ENCODE measurements around the gene EIF1. TPM values are rescaled to one million over a fixed set of nuclear protein-coding genes. Genes with fewer than 3 reads are reported as not detected.
A peak's percentile ranks its signal among the peaks of the same experiment; 100 is the strongest.

The EIF1 gene
- total RNA-seq, 1 experiment from 2014 or later, result 651 TPM

DNA sequence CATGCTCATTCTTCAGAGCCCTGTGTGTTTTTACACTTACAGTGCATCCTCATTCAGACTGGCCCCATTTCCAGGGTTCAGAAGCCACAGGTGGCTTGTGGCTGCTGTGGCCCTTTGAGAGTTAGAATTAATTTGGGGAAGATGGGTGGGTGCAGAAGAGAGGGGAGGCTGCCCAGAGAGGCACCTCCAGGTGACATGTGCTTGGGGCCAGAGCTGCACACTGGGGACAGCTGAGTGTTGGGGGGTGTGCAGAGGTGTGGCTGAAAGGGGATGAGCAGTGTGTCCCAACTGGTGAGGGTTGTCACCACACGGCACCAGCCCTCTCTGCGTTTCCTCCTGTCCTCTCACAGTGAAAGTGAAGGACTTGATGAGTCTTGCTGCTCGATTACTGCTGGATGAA lies 6.9 kb upstream of the EIF1 start:
- no peak overlapping the region; the same call in 1 of the 2 replicates for H3K14ac ChIP-seq (ENCODE audit: insufficient read depth, low read length)
- H4K8ac ChIP-seq (replicated peaks; ENCODE audit: insufficient read length, low read depth, low read length), result no peak overlapping the region
- TF ChIP-seq CTCF (conservative IDR thresholded peaks at IDR 0.05), result no peak
- H3K4me3 Mint-ChIP-seq, result no peak overlapping the region
- H3K79me1 ChIP-seq (ENCODE audit: insufficient read depth, low read depth, low read length, poor library complexity, severe bottlenecking), result no peaks in the 10 kb centered on the region
- H2BK5ac ChIP-seq (ENCODE audit: insufficient read length, low read length), result no peak overlapping the region
- H4K5ac ChIP-seq (ENCODE audit: insufficient read length, low read depth, low read length), result no peak overlapping the region
- no peak overlapping the region for H2BK20ac ChIP-seq (ENCODE audit: low read depth, low read length, poor library complexity, severe bottlenecking)
- no peak overlapping the region for H2BK120ac ChIP-seq (ENCODE audit: low read depth, low read length, poor library complexity, severe bottlenecking)
- peaks cover 9% of the 10 kb centered on the region for H3K27me3 Mint-ChIP-seq (ENCODE audit: low read depth)
- peaks cover 18 to 39% of the 10 kb centered on the region in 2 experiments for H3K4me1 Mint-ChIP-seq
- H3K4me2 ChIP-seq (ENCODE audit: insufficient read depth, insufficient read length, low read length), result no peak overlapping the region
- H3K9me3 ChIP-seq (ENCODE audit: control insufficient read depth, low read depth, low read length), result no peaks in the 10 kb centered on the region
- H3K56ac ChIP-seq (ENCODE audit: insufficient read length, low read depth, low read length), result no peak overlapping the region
- H3K23me2 ChIP-seq (ENCODE audit: insufficient read length, low read depth, low read length, poor library complexity, severe bottlenecking), result no peaks in the 10 kb centered on the region
- no peak overlapping the region for H3K27ac ChIP-seq (ENCODE audit: insufficient read length, low read depth, low read length)
- H4K20me1 ChIP-seq (ENCODE audit: control insufficient read depth, insufficient read depth, insufficient read length), result no peaks in the 10 kb centered on the region
- no peak overlapping the region for H3K18ac ChIP-seq (ENCODE audit: insufficient read length, low read depth, low read length)
- H4K91ac ChIP-seq (ENCODE audit: insufficient read length, low read depth, low read length), result no peak overlapping the region
- H3K23ac ChIP-seq (ENCODE audit: insufficient read length, low read depth, low read length), result no peak overlapping the region
- H3K4me1 ChIP-seq (ENCODE audit: insufficient read depth, low read length), result no peaks in the 10 kb centered on the region
- H2BK12ac ChIP-seq (ENCODE audit: insufficient read length, low read depth, low read length), result no peak overlapping the region
- no peak overlapping the region for H2BK15ac ChIP-seq (ENCODE audit: low read depth, low read length)
- peak overlapping the region in 1 of 3 experiments; percentile 57; a peak in 1 of 7 replicates for H3K27ac Mint-ChIP-seq
- no peak overlapping the region for H3K4ac ChIP-seq (ENCODE audit: low read depth, low read length)
- H2AFZ ChIP-seq (ENCODE audit: low read length), result no peak overlapping the region
- H3T11ph ChIP-seq (ENCODE audit: low read length), result no peak overlapping the region
- H3K79me2 ChIP-seq (ENCODE audit: insufficient read depth, low read length), result no peaks in the 10 kb centered on the region
- WGBS (ENCODE audit: extremely low coverage, insufficient read length, low lambda C conversion rate), result no CpG with 5 or more reads among the region's 3 CpGs
- DNase-seq, result no peak
- H3K9ac ChIP-seq (ENCODE audit: extremely low read depth, insufficient read length, low read length), result no peak overlapping the region
- H3K27me3 ChIP-seq (ENCODE audit: insufficient read depth, low read length), result no peaks in the 10 kb centered on the region
- H3K9me3 Mint-ChIP-seq, result peaks cover 5 to 11% of the 10 kb centered on the region in 2 experiments; a peak in 3 of 5 replicates
- peaks cover 0 to 5% (median 0%) of the 10 kb centered on the region in 3 experiments; a peak in 2 of 7 replicates for H3K36me3 Mint-ChIP-seq (ENCODE audit: insufficient read depth in 1 of 3, low read depth in 3 of 3)
- no peak overlapping the region for H2AK5ac ChIP-seq (ENCODE audit: insufficient read length, low read length)
